Activated CD8-positive, alpha-beta memory T cell treated with anti-CD3 and anti-CD28 coated beads, Interleukin-2, amount 50 U/mL, for 4 hours (primary cell): ENCODE data around the gene PIEZO1.

Source experiments
- DNase-seq: peaks from one replicate; pipeline ENCODE4 v3.0.0-alpha.2; 2020

PIEZO1 gene

DNA sequence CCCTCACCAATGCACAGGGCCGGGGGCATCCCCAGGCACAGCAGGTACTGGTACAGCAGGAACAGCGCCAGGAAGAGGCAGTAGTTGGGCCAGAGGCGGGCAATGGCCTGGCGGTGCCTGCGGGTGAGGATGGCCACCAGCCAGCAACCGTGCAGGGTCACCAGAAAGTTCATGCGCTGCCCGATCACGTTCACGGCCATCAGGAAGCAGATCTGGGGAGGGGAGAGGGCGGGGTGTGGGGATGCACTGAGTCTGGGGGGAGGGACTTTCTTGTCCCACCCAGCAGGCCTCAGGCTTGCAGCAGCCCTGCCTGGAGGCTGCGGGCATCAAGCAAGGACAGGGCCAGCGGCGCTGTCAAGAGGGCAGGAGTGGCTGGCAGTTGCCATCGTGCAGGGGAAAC is 53.3 kb downstream of the PIEZO1 start:
- DNase-seq, result no peak

DNA sequence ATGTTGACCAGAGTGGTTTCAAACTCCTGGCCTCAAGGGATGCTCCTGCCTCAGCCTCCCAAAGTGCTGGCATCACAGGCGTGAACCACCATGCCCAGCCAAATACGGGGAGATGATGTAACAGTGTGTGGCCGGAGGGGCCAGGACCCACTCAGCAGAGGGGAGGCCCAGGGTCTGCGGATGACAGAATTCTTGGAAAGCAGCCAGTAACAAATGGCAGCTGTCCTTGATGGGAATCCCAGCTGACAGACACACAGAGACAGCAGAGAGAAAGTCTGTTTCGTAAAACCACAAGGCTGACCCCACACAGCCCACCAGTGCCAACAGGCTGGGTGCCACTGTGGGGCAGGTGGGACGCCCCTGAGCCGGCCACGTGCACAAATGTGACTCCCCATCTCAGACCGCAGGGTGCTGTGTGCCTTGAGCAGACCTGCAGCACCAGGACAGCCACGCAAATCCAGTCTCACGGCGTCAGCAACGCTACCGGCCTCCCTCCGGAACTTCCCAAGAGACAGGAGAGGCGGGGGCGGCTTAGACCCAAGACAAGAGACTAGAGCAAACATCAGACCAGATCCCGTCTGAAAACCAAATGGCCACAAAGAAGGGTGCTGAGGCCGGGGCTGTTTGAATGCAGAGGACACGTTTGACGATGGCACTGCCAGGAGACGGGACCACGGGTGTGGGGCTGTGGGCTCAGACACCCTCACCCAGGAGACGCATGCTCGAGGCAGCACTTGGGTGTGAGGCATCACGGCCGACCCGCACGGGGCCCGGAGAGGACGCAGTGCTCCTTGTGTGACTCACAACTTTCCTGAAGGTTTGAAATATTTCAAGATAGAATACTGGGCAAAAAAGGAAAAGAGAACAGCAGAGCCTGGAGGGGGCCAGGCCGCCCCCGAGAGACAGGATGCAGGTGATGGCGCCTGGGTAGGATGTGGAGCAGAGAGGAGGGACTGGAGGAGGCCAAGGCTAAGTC is 54.1 kb downstream of the PIEZO1 start:
- no peak for DNase-seq

DNA sequence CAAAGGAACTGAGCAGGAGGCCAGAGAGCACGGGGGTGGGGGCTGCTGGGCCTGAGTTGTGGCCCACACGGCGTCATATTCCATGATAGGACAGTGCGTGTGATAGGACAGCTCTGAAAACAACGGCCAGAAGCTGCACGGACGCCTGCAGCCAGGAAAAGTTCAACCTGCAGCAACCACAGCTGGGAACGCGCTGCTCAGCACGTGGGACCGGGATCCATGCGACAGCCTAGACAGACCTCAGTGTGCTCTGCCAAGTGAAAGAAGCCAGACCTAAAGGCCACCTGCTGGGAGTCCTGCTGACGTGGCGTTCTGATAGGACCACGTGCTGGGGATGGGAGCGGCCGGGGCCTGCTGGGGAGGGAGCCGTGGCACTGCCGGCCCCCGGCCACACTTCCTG is 57.1 kb downstream of the PIEZO1 start:
- no peak for DNase-seq

DNA sequence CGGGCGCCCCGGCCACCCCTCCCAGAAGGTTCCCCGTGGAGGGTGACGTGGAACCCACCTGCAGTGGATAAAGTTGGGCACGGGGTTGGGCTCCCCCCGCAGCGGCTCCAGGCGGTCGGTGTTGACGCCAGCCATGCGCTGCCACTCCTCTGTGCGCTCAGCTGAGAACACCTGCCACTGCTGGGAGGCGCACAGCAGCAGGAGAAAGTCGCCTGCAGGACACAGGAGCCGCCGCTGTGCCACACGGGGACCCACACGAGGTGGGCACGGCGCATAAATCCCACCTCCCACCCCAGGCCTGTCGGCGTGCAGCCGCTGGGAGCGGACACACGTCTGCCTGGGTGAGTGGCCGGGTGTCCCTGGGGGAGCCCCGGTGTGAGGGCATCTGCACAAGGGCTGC is 58.0 kb downstream of the PIEZO1 start:
- DNase-seq, result no peak

DNA sequence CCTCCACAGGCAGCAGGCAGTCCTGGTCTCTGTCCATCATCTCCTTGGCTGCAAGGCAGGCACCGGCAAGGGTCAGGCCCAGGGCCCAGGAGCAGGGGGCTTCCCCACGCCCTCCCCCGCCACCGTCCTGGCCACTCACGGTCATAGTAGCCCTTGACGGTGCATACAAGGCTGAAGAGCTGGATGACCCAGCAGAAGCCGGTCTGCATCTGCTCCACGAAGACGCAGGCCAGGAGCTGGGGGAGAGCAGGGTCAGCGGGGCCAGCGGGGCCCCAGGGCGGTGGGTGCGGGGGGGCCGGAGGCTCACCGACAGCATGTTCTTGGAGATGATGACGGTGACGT is 58.6 kb downstream of the PIEZO1 start:
- DNase-seq, result no peak

DNA sequence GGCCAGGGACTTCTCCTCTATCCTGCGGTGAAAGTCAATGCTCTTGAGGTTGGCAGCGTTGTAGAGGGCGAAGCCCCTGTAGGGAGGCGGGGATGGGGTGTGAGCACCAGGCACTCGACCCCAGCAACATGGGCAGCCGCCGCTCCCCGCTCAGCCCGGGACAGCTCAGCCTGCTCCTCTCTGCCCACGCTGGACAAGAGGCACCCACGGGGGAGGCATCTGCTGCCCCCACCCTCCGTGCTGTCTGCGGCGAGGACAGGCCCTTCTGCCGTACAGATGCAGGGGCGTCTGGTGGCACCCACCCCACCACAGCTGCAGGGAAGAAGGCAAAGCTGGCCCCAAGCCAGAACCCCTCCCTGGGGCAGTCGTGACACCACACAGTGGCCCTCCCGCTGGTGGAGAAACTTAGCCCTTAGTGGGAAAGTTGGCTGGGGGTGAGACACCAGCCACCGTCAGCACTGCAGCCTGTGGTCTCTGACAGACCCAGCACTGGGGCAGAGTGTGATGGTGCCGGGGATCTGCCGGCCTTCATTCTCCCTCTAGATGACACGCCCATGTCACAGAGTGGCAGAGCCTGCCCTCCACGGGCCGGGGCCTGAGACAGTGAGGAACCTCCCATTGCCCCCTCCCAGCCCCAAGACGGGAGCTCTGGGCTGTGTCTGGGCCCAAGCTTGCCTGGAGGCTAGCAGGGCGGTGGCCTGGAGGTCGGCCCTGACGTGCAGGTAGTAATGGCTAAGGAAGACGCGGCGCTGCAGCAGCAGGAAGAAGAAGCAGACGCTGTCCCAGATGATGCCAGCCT is 59.2 kb downstream of the PIEZO1 start:
- no peak for DNase-seq

DNA sequence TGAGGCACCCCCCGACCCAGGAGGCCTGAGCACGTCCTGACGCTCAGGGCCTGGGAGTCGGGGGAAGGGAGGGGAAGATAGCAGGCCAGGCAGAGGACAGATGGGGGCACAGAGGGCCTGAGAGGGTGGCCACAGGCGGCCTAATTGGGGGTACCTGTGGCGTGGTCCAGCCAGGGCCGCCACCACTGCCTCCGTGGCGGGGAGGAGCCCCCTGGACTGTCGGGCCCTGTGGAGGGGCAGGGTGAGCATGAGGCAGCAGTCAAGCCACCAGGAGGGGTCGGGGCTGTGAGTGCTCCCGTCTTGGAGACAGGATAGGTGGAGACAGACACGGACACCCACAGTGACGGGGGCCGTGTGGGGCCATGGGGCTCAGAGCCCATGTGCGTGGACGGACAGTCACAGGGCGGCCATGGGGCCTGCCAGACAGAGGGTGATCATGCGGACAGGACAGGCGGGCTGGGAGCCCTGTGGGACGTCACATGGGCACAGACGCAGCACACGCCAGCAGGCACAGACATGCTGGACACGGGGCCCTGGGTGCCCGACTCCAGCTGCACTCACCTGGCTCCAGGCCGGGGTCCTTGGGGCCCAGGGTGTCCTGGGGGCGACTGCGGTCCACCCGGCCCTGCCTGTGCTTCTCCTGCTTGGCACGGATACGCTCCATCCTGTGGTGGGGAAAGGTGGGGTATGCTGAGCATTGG is 60.0 kb downstream of the PIEZO1 start:
- no peak for DNase-seq

DNA sequence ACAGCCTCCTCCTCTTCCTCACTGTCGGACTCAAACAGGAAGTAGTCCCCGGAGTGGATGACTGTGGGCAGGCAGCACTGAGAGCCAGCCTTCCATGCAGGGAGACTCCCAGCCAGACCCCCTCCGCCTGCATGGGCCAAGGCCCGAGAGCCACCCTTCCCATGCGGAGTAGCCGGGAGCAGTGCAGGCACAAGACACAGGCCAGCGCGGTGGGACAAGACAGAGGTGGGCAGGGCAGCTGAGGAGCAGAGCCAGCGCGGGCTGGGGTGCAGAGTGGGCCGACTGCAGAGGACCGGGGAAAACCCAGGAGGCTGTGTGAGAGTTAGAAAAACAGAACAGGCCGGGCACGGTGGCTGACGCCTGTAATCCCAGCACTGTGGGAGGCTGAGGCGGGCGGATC is 61.1 kb downstream of the PIEZO1 start:
- no peak for DNase-seq

DNA sequence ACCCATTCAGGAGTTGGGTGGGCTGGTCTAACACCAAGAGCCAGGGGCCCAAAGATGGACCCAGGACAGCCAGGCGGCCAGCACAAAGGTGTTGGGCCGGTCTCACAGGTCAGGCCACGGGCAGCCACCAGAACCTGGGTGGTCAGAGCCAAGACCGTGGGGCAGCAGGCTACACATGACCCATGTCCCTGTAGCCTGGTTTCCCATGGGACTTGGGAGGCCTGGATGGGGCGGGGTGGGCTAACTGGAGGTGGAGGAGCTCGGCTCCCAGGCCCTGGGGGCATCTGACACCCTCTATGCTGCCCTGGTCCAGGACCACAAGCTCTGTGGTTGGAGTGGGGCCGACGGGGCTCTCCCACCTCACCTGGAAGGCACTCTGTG is 61.5 kb downstream of the PIEZO1 start:
- no peak for DNase-seq

DNA sequence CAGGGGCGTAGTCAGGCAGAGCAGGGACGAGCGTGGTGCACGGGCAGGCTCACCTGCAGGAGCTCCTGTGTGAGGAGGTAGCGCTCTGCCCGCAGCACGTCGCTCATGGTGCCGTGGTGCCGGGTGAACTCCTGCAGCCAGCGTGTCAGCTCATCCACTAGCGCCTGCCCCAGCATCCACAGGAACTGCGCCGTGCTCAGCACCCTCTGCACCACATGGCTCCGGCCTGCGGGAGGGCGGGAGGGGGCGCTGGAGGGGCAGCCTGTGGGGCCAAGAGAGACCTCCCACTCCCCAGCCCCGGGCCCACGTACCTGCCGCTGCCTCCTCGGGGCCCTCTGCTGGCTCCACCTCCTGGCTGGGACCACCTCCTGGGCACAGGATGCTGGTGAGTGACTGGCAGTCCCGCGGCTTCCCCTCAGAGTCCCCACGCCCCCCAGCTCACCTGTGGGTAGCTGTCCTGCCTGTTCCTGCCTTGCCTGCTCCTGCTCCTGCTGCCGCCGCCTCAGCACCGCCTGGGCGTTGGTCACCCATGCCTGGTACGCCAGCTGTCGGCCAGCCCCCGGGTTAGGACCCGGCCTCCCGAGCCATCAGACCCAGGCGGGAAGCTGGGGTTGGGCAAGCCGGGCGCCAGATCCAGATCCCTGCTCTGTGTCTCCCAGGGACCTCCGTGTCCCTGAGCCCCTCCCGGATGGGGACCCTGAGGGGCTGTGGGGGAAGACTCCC is 62.1 kb downstream of the PIEZO1 start:
- no peak for DNase-seq

DNA sequence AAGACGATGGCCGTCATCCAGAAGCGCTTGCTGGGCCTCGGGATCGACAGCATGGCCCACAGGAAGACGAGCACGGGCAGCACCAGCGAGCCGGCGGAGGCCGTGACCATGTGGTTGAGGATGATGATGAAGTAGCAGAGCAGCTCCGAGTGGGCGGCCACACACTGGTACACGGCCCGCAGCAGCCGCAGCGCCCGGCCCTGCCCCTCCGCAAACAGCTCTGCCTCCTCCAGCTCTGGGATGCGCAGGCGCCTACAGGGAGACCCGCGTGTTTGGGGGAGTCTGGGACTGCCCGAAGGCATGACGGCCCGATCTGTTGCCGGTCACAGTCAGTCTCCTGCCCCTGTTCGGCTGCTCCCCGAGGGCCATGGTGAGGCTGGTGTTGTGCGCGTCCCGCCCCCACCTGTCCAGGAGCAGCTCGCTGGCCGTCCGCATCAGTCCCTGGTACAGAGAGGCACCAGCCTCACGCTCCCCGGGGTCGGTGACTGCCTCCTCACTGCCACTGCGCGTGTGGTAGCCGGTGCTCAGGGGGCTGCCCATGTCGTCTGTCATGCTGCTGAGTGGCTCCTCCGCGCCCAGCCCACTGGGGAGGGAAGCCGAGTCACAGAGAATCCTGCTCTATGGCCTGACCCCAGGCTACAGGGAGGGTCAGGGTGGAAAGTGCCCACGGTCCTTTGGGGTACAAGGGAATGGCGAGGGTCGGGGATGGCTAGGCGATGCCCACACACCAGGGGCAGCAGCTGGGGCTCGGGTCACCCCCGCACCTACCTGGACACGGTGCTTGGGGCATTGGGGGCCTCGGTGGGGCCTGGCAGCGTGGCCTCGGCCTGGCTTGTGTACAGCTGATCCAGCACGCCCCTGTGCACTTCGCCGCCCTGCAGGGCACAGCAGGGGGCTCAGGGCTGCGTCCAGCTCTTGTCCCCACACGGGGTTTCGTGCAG is 62.9 kb downstream of the PIEZO1 start:
- DNase-seq, result no peak

DNA sequence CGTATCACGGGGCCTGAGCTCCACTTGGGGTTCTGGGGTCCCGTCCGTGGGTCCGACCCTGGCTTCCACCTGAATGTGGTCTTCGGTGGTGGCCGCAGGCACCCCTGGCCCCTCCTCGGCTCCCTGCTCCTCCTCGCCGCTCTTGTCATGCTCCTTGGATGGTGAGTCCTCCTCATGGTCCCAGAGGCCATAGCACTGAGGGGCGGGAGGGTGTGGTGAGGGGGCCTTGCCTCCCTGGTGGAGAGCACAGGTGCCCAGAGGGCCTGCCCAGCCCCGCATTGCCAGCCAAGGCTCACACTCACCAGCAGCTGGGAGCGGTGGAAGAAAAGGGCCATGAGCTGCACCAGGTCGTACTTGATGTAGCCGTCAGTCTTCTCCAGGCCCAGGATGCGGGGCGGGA is 63.8 kb downstream of the PIEZO1 start:
- no peak for DNase-seq

DNA sequence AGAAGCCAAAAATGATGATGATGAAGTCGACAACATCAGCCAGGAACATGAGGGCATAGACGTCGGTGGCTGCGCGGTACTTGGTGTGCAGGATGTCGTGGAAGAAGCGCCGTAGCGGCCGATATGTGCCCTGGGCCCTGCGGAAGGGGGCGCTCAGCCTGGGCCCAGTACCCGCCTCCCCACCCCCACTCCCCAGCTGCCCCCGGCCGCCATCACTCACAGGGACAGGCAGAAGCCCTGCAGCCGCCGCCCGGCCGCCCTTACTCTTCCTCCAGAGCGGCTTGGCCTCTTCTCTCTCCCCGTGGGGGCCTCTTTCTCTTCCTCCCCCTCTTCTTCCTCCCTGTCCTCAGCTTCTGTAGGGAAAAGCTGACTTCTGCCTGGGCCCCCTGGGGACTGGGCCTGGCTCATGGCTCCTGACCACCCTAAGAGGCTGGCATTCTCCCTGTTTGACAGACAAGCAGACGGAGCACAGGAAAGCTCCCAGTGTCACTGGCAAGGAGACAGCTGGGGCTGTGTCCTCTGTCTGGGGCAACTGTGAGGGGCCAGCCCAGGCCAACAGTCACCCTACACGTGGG is 64.5 kb downstream of the PIEZO1 start:
- DNase-seq, result no peak

DNA sequence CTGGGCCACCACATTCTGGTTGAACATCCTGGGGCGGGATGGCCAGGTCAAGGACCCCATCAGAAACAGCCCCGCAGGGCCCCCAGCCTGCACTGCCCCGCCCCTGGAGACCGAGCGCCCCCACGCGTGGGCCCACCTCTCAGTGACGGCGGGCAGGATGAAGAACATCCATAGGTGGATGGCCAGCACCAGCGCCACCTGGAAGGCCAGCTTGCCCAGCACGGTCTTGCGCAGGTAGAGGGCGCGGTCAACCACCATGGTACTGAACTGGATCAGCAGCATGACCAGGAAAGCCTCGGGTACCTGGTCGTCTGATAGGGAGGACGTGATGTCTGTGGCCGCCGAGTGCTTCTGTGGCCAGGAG is 65.1 kb downstream of the PIEZO1 start:
- no peak for DNase-seq

DNA sequence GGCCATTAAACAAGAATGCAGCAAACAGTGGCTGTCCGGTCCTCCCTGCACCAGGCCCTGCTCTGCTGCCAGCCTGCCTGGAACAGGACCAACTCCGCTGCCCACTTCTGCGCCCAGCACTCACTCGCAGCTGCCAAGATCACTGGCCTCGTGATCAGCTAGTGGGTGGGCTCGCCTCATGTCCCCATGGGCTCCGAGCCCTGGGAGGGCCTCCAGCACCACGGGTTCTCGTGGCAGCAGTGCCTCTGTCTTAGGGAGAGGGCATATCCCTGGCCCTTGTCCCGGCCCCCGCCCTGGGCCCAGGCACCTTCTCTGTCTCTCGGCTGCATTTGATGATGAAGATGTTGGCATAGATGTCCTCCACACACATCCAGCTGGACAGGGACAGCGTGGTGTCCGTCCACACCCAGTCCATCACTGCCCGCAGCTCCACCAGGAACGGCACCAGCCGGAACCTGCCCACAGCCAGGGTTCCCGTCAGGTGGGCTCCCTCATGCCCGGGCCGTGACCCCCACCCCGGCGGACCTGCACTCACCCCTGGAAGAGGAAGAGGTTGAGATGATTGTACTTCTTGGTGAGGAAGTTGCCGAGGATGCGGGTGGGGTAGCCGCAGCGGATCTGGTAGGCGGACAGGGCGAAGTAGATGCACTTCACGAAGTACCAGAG is 65.6 kb downstream of the PIEZO1 start:
- DNase-seq, result no peak

DNA sequence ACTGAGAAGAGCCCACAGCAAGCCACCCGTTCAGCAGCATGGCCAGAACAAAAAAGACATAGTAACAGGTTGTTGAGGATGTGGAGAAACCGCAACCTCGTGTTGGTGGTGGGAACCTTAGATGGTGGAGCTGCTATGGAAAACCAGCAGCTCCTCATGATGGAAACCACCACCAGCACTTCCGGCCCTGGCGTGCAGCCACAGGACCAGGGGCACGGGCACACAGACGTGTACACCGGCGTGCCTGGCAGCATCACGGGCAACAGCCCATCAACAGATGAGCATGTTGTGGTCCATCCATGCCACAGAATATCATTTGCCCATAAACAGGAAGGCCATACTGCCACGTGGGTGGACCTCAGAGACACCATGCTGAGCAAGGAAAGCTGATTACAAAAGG is 66.8 kb downstream of the PIEZO1 start:
- no peak for DNase-seq

DNA sequence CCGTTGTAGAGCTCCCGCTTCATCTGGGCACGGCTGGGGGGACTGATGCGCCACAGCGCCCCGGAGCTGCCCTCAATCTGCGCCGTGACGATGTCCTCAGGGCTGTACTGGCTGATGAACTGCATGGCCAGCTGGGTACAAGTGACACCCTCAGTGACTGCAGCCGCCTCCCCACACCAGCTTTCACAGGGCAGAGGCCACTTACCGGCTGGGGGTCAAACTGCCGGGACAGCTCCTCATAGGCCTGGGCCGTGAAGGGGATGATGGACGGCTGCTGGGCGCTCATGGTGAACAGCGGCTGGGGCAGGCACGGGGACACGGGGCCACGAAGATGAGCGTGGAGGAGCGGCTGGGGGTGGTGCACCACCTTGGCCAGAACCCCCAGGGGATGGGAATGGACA is 68.4 kb downstream of the PIEZO1 start:
- no peak for DNase-seq

DNA sequence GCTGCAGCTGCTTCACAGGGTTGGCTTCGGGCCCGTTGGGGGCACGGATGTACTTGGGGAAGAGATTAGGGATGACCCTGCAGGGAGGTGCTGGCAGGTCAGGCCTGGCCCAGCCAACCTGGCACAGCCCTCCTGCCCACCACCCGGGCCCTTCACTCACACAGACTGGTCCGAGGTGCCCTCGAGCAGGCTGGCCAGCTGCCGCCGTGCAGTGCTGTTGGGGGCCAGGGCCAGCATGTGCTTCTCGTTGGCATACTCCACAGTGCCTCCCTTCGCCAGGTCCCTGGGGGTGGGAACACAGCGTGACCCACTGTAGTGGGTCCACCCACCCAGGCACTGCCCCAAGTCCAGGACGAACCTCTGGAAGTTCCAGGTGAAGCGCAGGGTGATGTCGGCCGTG is 68.8 kb downstream of the PIEZO1 start:
- DNase-seq, result no peak

DNA sequence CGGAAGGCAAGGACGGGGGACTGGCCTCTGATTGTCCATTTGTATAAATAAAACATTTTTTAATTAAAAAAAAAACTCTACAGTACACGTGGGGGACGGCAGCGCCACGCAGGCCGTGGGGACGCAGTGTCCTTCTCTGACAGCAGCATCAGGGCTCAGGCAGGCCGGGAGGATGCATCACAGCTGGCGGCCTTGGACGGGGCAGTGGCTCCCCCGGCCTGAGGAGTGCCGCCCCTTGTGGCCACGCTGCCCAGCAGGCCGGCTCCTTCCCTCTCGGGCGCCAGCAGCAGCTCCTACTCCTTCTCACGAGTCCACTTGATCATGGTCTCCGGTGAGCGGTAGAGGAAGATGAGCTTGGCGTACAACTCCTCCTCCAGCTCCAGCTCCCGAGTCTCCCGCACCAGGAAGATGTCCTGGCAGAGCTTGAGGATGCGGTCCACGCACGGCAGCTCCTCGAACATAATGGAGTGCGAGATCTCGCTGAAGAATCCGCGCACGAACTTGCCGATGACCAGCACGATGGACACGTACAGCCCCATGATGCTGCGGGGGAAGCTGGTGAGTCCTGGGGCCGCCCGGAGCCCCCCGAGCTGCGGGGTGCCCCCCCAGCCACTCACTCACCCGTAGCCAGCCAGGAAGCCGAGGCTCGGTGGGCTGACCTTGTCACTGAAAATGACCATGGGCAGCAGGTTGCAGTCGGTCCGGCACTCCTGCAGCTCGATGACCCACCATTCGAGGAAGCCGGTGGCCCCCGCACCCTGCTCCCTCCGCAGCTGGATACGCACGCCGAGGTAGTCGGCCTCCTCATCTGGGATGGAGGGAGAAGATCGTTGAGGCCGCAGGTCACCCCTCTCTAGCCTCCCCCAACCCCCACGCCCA is 69.5 kb downstream of the PIEZO1 start:
- no peak for DNase-seq
